H7 (cell line): ENCODE results near the gene PIGN. TPM values are rescaled to one million over a fixed set of nuclear protein-coding genes. Genes with fewer than 3 reads are reported as not detected.

Source experiments
- DNase-seq: peaks from one replicate; pipeline ENCODE4 v3.0.0; 2012
- H3K27me3 ChIP-seq: 2 replicates; pipeline ENCODE4 v1.6.0; 2011; ENCODE audit warnings: mild to moderate bottlenecking, low read length; ENCODE audit not compliant: control insufficient read depth, insufficient read depth
- H3K36me3 ChIP-seq: replicated peaks from 2 replicates; pipeline ENCODE4 v1.5.1; 2011; ENCODE audit warnings: low read length; ENCODE audit not compliant: control insufficient read depth, insufficient read depth
- H3K4me3 ChIP-seq: 2 replicates; pipeline ENCODE4 v1.5.1; 2011; ENCODE audit warnings: low read depth, mild to moderate bottlenecking, control low read depth, low read length, moderate library complexity; ENCODE audit not compliant: insufficient read depth
- total RNA-seq: library from RNA; depleted of rRNA; stranded (reverse); fragments of >200 nt; shearing (Covaris generic); gene quantifications from 2 replicates; pipeline ENCODE4 v1.2.3, GENCODE V29; 2014; rRNA removed

PIGN gene
- total RNA-seq, 1 experiment from 2014 or later, result 16.2 TPM

- no peak for DNase-seq
- H3K4me3 ChIP-seq, result no peak overlapping the region
- no peaks in the 10 kb centered on the region for H3K27me3 ChIP-seq
- H3K36me3 ChIP-seq, result no peaks in the 10 kb centered on the region
Observed at GRCh38 chr18:61998957-61999356, 187.9 kb downstream of the PIGN start.

DNA sequence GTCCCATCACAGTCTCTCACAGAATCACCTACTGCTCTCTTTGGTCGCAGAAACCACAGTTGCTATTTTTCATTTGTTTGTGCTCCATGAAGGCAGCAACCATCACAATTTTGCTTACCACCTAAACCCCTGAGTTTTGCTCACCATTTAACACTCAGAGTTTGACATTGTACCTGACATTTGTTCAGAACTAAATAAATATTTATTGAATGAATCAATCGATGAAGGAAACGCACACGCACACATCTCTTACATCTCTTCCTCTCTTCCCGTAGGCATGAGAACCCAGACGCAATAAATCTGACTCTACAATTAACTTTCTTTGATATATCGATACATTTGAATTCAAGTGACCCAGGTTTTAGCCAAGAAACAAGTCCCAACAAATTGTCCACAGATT lies 188.5 kb downstream of the PIGN start:
- H3K4me3 ChIP-seq, result no peak overlapping the region
- H3K27me3 ChIP-seq, result no peaks in the 10 kb centered on the region
- no peak for DNase-seq
- no peaks in the 10 kb centered on the region for H3K36me3 ChIP-seq

DNA sequence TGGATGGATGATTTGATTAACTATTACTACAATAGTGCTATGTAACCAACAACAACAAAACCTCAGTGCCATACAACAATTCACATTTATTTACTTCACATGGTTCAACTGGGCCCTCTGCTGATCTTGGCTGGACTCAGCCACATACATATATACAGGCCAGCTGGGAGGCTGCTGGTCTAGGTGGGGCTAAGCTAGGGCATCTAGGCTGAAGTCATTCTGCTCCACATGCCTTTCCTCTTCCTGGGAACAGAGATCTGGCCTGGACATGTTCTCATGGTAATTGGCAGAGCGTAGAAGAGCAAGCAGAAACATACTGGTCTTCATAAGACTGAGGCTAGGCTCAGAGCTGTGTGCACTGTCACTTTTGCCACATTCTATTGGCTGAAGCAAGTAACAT lies 191.2 kb downstream of the PIGN start:
- Histone ChIP-seq H3K36me3 (no peaks in the 10 kb centered on the region), H3K4me3 (no peak overlapping the region), H3K27me3 (no peaks in the 10 kb centered on the region)
- no peak for DNase-seq

DNA sequence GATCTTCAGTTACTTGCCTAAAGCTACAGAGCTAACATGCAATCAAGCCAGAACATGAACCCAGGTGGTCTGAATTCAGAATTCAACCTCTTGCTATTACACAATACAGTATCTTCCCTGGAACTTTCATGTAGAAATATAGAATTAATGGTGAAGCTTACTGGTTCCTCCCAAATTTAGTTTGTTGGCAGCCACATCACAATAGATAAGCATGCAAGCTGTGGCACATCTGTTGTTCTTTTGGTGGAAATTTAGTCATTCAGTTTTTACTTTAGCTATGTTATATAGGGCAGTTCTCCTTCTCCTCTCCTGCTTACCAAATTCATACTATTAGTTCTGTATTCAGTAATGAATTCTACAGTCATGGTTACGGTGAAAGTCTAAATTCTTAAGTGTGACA lies 193.0 kb downstream of the PIGN start:
- H3K4me3 ChIP-seq, result no peak overlapping the region
- no peak for DNase-seq
- no peaks in the 10 kb centered on the region for H3K36me3 ChIP-seq
- H3K27me3 ChIP-seq, result no peaks in the 10 kb centered on the region

DNA sequence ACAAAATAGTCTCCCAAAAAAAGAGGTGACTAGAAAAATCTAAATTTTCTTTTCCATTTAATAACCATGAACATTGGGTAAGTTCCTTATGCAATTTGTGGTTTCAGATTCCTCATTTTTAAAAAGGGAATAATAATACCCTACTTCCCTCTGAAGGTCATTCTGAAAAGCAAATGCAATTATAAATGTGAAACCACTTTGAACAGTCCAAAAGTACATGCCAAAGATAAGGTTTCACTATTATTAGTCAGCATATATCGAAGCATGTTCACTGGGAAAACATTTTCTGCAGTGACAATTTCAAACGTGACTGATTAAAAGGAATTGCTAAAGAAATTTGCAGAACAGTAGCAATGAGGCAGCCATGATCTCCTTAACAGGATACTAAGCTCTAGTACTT lies 193.9 kb downstream of the PIGN start:
- DNase-seq, result no peak
- no peaks in the 10 kb centered on the region for H3K36me3 ChIP-seq

GRCh38 chr18:61992285-61992684 lies 194.6 kb downstream of the PIGN start:
- H3K4me3 ChIP-seq, result no peak overlapping the region
- DNase-seq, result no peak
- H3K27me3 ChIP-seq, result no peaks in the 10 kb centered on the region
- no peaks in the 10 kb centered on the region for H3K36me3 ChIP-seq

More for the DNA sequence above, 193.9 kb downstream of the PIGN start:
- H3K27me3 ChIP-seq, result no peaks in the 10 kb centered on the region
- H3K4me3 ChIP-seq, result no peak overlapping the region

DNA sequence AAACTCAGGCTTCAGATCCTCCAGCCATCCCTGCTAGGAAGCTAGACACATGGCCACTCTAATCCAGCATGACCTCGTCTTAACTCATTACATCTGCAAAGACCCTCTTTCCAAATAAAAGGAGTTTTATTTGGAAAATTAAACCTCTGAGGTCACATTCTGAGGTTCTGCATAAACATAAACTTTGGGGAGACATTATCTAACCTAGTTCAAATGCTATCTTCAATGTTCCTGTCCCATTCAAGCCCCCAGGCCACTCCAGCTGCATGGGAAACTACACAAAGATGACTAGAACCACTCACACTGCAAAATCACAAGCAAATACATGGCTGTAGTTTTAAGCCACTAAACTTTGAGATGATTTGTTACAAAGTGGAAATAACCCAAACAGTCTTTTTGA lies 195.0 kb downstream of the PIGN start:
- no peak for DNase-seq
- no peak overlapping the region for H3K4me3 ChIP-seq
- H3K27me3 ChIP-seq, result no peaks in the 10 kb centered on the region
- H3K36me3 ChIP-seq, result no peaks in the 10 kb centered on the region

- Histone ChIP-seq H3K36me3 (no peaks in the 10 kb centered on the region), H3K4me3 (no peak overlapping the region), H3K27me3 (no peaks in the 10 kb centered on the region)
- DNase-seq, result no peak
Observed at GRCh38 chr18:61991201-61991600, 195.7 kb downstream of the PIGN start.

Other genes starting within 250 kb of the PIGN start
- gene RELCH, start 199 bp upstream of the PIGN start, total RNA-seq, result 16.2 and 18.0 TPM in 2 replicates
- 1.2 and 2.8 TPM in 2 replicates for gene TNFRSF11A, start 138.3 kb upstream of the PIGN start, total RNA-seq